DND-41 (cell line): ENCODE measurements around the gene CD19.

Source experiments
- ATAC-seq: fragments of 200-7000 bp; cut with Tn5 transposase; 3 replicates; pipeline ENCODE4 v1.9.1; 2021; ENCODE audit warnings: low read depth; ENCODE audit not compliant: insufficient read depth
- DNase-seq: peaks from one replicate; pipeline ENCODE4 v3.0.0-alpha.2; 2020
- H2AFZ ChIP-seq: 2 replicates; pipeline ENCODE4 v1.6.0; 2012; ENCODE audit warnings: low read depth, low read length
- H3K27ac ChIP-seq: 2 replicates; pipeline ENCODE4 v1.5.1; 2012; ENCODE audit warnings: low read length, inconsistent platforms
- H3K27me3 ChIP-seq: fragments of 200-600 bp; sonication (generic); 2 replicates; pipeline ENCODE4 v1.6.0; 2012; ENCODE audit warnings: low read length, mild to moderate bottlenecking, inconsistent platforms; ENCODE audit not compliant: insufficient read depth, poor library complexity
- H3K36me3 ChIP-seq: 2 replicates; pipeline ENCODE4 v1.5.1; 2012; ENCODE audit warnings: low read length, inconsistent platforms; ENCODE audit not compliant: insufficient read depth
- H3K4me1 ChIP-seq: 2 replicates; pipeline ENCODE4 v1.5.1; 2012; ENCODE audit warnings: mild to moderate bottlenecking, low read length; ENCODE audit not compliant: insufficient read depth
- H3K4me2 ChIP-seq: 2 replicates; pipeline ENCODE4 v1.6.0; 2012; ENCODE audit warnings: mild to moderate bottlenecking, moderate library complexity, low read length, inconsistent platforms; ENCODE audit not compliant: insufficient read depth
- H3K4me3 ChIP-seq, 2 experiments: fragments of 200-600 bp in 1 of 2; shearing (Covaris generic) in 1 of 2; 2 replicates each; pipeline ENCODE4 v1.5.1; 2012 to 2016; ENCODE audit warnings: inconsistent platforms in 2 of 2, low read length in 2 of 2, mild to moderate bottlenecking in 2 of 2, low read depth in 1 of 2, moderate library complexity in 1 of 2
- H3K79me2 ChIP-seq: 2 replicates; pipeline ENCODE4 v1.6.0; 2012; ENCODE audit warnings: low read length, inconsistent platforms; ENCODE audit not compliant: insufficient read depth
- H3K9ac ChIP-seq: 2 replicates; pipeline ENCODE4 v1.6.0; 2012; ENCODE audit warnings: low read depth, mild to moderate bottlenecking, inconsistent platforms, low read length, moderate library complexity
- H3K9me3 ChIP-seq: 2 replicates; pipeline ENCODE4 v1.5.1; 2012; ENCODE audit warnings: low read length, moderate library complexity, mild to moderate bottlenecking, inconsistent platforms; ENCODE audit not compliant: insufficient read depth, severe bottlenecking
- H4K20me1 ChIP-seq: 2 replicates; pipeline ENCODE4 v1.6.0; 2012; ENCODE audit warnings: low read length; ENCODE audit not compliant: insufficient read depth
- EZH2 ChIP-seq: IDR thresholded peaks from 3 replicates; pipeline ENCODE4 v1.6.1; 2012; ENCODE audit warnings: borderline replicate concordance, low read depth, mild to moderate bottlenecking, moderate library complexity, low read length, inconsistent platforms; ENCODE audit not compliant: severe bottlenecking
- TF ChIP-seq, protein P1 (sequence below): IDR thresholded peaks from 2 replicates; pipeline ENCODE4 v1.5.1; 2012; ENCODE audit warnings: borderline replicate concordance, low read length, moderate library complexity, mild to moderate bottlenecking; ENCODE audit not compliant: poor library complexity, severe bottlenecking; ENCODE audit errors: extremely low read depth

Gene CD19

GRCh38 chr16:28904828-28905227 lies 26.9 kb upstream of the CD19 start:
- no peaks in the 10 kb centered on the region for H3K27me3 ChIP-seq
- H4K20me1 ChIP-seq = no peaks in the 10 kb centered on the region
- TF ChIP-seq, protein P1, sequence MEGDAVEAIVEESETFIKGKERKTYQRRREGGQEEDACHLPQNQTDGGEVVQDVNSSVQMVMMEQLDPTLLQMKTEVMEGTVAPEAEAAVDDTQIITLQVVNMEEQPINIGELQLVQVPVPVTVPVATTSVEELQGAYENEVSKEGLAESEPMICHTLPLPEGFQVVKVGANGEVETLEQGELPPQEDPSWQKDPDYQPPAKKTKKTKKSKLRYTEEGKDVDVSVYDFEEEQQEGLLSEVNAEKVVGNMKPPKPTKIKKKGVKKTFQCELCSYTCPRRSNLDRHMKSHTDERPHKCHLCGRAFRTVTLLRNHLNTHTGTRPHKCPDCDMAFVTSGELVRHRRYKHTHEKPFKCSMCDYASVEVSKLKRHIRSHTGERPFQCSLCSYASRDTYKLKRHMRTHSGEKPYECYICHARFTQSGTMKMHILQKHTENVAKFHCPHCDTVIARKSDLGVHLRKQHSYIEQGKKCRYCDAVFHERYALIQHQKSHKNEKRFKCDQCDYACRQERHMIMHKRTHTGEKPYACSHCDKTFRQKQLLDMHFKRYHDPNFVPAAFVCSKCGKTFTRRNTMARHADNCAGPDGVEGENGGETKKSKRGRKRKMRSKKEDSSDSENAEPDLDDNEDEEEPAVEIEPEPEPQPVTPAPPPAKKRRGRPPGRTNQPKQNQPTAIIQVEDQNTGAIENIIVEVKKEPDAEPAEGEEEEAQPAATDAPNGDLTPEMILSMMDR = no peak
- no peak for TF ChIP-seq EZH2
- H3K79me2 ChIP-seq = no peaks in the 10 kb centered on the region
- H3K9me3 ChIP-seq = no peaks in the 10 kb centered on the region
- ATAC-seq = no peak
- no peak overlapping the region for H2AFZ ChIP-seq
- H3K36me3 ChIP-seq = peaks cover 25% of the 10 kb centered on the region
- H3K4me2 ChIP-seq = no peak overlapping the region
- no peak overlapping the region for H3K27ac ChIP-seq
- no peak for DNase-seq
- H3K4me3 ChIP-seq = no peak overlapping the region
- peaks cover 4% of the 10 kb centered on the region for H3K4me1 ChIP-seq
- H3K9ac ChIP-seq = no peak overlapping the region

GRCh38 chr16:28905229-28905754 lies 26.5 kb upstream of the CD19 start:
- H3K36me3 ChIP-seq = peaks cover 29% of the 10 kb centered on the region
- DNase-seq (no peak), ATAC-seq (no peak)

GRCh38 chr16:28905800-28906372 lies 25.9 kb upstream of the CD19 start:
- no peak overlapping the region for H3K27ac ChIP-seq
- no peak overlapping the region for H3K9ac ChIP-seq
- peaks cover 34% of the 10 kb centered on the region for H3K36me3 ChIP-seq
- H3K79me2 ChIP-seq = no peaks in the 10 kb centered on the region
- H3K4me2 ChIP-seq = no peak overlapping the region
- H3K4me1 ChIP-seq = no peaks in the 10 kb centered on the region
- H3K27me3 ChIP-seq = no peaks in the 10 kb centered on the region
- no peaks in the 10 kb centered on the region for H3K9me3 ChIP-seq
- TF ChIP-seq EZH2 = no peak
- TF ChIP-seq, protein P1 = no peak
- H3K4me3 ChIP-seq = no peak overlapping the region
- H4K20me1 ChIP-seq = no peaks in the 10 kb centered on the region
- ATAC-seq (no peak), DNase-seq (no peak)
- no peak overlapping the region for H2AFZ ChIP-seq

More at GRCh38 chr16:28905229-28905754, 26.5 kb upstream of the CD19 start:
- peaks cover 4% of the 10 kb centered on the region for H3K4me1 ChIP-seq
- H3K4me2 ChIP-seq = no peak overlapping the region
- no peaks in the 10 kb centered on the region for H4K20me1 ChIP-seq
- no peak overlapping the region for H3K4me3 ChIP-seq
- no peak overlapping the region for H2AFZ ChIP-seq
- H3K79me2 ChIP-seq = no peaks in the 10 kb centered on the region
- TF ChIP-seq EZH2 = no peak
- TF ChIP-seq, protein P1 = no peak
- no peak overlapping the region for H3K27ac ChIP-seq
- H3K9me3 ChIP-seq = no peaks in the 10 kb centered on the region
- H3K27me3 ChIP-seq = no peaks in the 10 kb centered on the region
- H3K9ac ChIP-seq = no peak overlapping the region
